AG04450 (cell line): Measurements from ENCODE around the gene OSBPL2. TPM values are rescaled to one million over a fixed set of nuclear protein-coding genes. Genes with fewer than 3 reads are reported as not detected.

Source experiments
- CTCF ChIA-PET: fragments of 300-600, 350-600 bp; formaldehyde crosslinking; extraction: SDS; loops from one replicate; lab custom pipeline; 2022; ENCODE audit warnings: antibody characterized with exemption, inconsistent platforms; lab: Charles Lee
- POLR2A ChIA-PET: fragments of 350-600 bp; formaldehyde crosslinking; extraction: SDS; loops from one replicate; lab custom pipeline; 2021; ENCODE audit warnings: antibody characterized with exemption, inconsistent platforms; lab: Yijun Ruan, JAX
- DNase-seq: peaks from one replicate; pipeline ENCODE4 v3.0.0-alpha.2; 2011; ENCODE audit warnings: low read depth, low spot score
- H3K27ac ChIP-seq: one replicate; pipeline ENCODE4 v1.5.1; 2012; ENCODE audit warnings: low read depth, low read length, control low read depth
- H3K27me3 ChIP-seq: one replicate; pipeline ENCODE4 v1.6.0; 2012; ENCODE audit warnings: low read length; ENCODE audit not compliant: control insufficient read depth, insufficient read depth
- H3K4me3 ChIP-seq: 2 replicates; pipeline ENCODE4 v1.5.1; 2011; ENCODE audit warnings: mild to moderate bottlenecking, low read depth, low read length, control low read depth
- H3K9me3 ChIP-seq: 2 replicates; pipeline ENCODE4 v1.5.1; 2012; ENCODE audit warnings: low read length; ENCODE audit not compliant: control insufficient read depth, insufficient read depth
- polyA plus RNA-seq: library from polyadenylated mRNA; depleted of rRNA; stranded (reverse); fragments of >200 nt; gene quantifications from 2 replicates; pipeline ENCODE4 v1.2.3, GENCODE V29; 2011
- TF ChIP-seq, protein P1 (sequence below): IDR thresholded peaks from 2 replicates; pipeline ENCODE4 v1.5.1; 2011; ENCODE audit warnings: low read depth, low read length, control low read depth, inconsistent platforms

Gene OSBPL2
- polyA plus RNA-seq, 1 experiment, result 18.5 TPM

DNA sequence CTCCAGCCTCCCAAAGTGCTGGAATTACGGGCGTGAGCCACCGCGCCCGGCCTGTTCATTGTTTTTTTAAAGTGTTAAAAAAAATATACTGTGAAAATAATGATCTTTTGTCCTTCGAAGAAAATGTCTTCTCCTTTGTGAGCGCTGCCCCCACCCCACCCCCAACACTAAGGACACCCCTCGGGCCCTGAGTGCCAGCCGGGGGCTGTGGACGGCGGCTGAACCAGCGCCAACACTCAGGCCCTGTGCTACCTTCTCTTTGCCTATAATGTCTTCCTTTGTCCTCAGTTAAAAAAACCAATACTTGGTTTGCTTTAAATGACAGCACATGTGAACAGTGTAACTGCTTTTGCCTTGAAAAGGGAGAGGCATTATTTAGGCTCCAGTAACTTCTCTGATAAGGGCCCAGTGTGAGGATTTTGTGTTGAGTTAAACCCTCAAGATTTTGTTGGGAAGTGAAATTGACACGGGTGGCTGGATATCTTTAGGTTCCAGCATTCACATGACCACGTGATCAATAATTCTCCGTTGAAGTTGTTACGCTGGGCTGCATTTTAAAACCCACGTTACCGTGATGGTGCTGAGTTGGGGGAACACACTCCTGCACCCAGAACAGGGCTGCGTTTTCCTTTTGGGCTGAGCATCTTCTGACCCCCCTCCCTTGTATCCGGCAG is 54.9 kb downstream of the OSBPL2 start:
- CTCF ChIA-PET, result interaction anchor here (1.0 kb wide), 1 partner anchor 8 kb away, joined by 5 read pairs; no protein-coding TSS in a partner anchor
- POLR2A ChIA-PET, result no interaction called here
- TF ChIP-seq, protein P1, sequence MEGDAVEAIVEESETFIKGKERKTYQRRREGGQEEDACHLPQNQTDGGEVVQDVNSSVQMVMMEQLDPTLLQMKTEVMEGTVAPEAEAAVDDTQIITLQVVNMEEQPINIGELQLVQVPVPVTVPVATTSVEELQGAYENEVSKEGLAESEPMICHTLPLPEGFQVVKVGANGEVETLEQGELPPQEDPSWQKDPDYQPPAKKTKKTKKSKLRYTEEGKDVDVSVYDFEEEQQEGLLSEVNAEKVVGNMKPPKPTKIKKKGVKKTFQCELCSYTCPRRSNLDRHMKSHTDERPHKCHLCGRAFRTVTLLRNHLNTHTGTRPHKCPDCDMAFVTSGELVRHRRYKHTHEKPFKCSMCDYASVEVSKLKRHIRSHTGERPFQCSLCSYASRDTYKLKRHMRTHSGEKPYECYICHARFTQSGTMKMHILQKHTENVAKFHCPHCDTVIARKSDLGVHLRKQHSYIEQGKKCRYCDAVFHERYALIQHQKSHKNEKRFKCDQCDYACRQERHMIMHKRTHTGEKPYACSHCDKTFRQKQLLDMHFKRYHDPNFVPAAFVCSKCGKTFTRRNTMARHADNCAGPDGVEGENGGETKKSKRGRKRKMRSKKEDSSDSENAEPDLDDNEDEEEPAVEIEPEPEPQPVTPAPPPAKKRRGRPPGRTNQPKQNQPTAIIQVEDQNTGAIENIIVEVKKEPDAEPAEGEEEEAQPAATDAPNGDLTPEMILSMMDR, result no peak

GRCh38 chr20:62293946-62294345 is 55.6 kb downstream of the OSBPL2 start:
- Histone ChIP-seq H3K9me3 (no peaks in the 10 kb centered on the region; the same call in 1 of the 2 replicates), H3K4me3 (no peak overlapping the region), H3K27me3 (no peaks in the 10 kb centered on the region), H3K27ac (no peak overlapping the region)
- TF ChIP-seq, protein P1, result no peak
- no peak for DNase-seq
- POLR2A ChIA-PET, result no interaction called here
- CTCF ChIA-PET, result no interaction called here

More for the DNA sequence above, 54.9 kb downstream of the OSBPL2 start:
- no peak for DNase-seq
- Histone ChIP-seq H3K27ac (no peak overlapping the region), H3K9me3 (no peaks in the 10 kb centered on the region; the same call in 1 of the 2 replicates), H3K27me3 (no peaks in the 10 kb centered on the region), H3K4me3 (no peak overlapping the region)

DNA sequence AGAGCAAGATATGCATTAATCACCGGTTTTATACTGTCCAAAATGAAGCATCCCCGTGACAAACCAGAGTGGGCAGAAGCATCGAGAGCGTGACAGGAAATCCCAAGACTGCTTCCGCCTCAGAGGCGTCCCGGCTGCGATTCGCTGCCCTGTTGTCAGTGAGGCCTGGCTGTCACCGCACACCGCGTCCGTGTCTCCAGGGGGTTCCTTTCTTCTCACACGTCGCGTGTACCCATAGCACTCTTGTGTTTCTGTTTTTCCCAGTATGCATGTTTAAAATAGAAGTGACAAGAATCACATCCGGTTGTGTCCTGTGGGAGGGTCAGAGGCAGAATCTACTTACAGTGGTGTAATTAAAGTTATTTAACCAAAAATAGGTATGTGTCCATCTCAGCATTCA is 56.2 kb downstream of the OSBPL2 start:
- TF ChIP-seq, protein P1, result no peak
- no peak overlapping the region for H3K4me3 ChIP-seq
- ChIA-PET CTCF (no interaction called here), POLR2A (no interaction called here)
- H3K9me3 ChIP-seq, result no peaks in the 10 kb centered on the region
- no peak overlapping the region for H3K27ac ChIP-seq
- H3K27me3 ChIP-seq, result no peaks in the 10 kb centered on the region
- DNase-seq, result no peak

- TF ChIP-seq, protein P1, result no peak
- no peak for DNase-seq
- no peak overlapping the region for H3K4me3 ChIP-seq
- no peak overlapping the region for H3K27ac ChIP-seq
- POLR2A ChIA-PET, result interaction anchor here (0.6 kb wide), 1 partner anchor 90 kb away, joined by 5 read pairs; the partner anchor contains the start of gene RPS21
- H3K27me3 ChIP-seq, result no peaks in the 10 kb centered on the region
- CTCF ChIA-PET, result interaction anchor here (2.0 kb wide), 1 partner anchor 78 kb away, joined by 5 read pairs; no protein-coding TSS in a partner anchor
- H3K9me3 ChIP-seq, result no peaks in the 10 kb centered on the region
Observed at GRCh38 chr20:62296724-62297448, 58.6 kb downstream of the OSBPL2 start.
